Measurements from ENCODE around the gene NRF1. TPM values are rescaled to one million over a fixed set of nuclear protein-coding genes. Genes with fewer than 3 reads are reported as not detected.

Gene NRF1
- total and polyA plus RNA-seq, 2 of the 13 experiments (the other 11 are each of a cell fraction or from before 2014, with no cell fraction given), result 9.3 to 10.1 TPM

GRCh38 chr7:129613016-129613337 is 1.5 kb downstream of the NRF1 start:
- CTCF ChIA-PET (ENCODE audit: low intra/inter-chr PET ratio, low total read pairs), result interaction anchor here (1.2 to 2.6 kb wide), 2 partner anchors 22 to 32 kb away, joined by 4 to 12 read pairs; no protein-coding TSS in a partner anchor
- peaks cover 74% of the 10 kb centered on the region for H3K79me2 ChIP-seq (ENCODE audit: insufficient read depth, low read length)
- no peak for FAIRE-seq
- peak overlapping the region; percentile 91 for H3K4me2 ChIP-seq (ENCODE audit: low read depth, low read length)
- peaks cover 2 to 6% of the 10 kb centered on the region in 2 experiments; a peak in 3 of 5 replicates for H3K36me3 ChIP-seq (replicated peaks in 1 of 2; ENCODE audit: control insufficient read depth in 1 of 2, insufficient read depth in 2 of 2, low read length in 2 of 2)
- H3K4me1 ChIP-seq (ENCODE audit: insufficient read depth, low read length), result peaks cover 69% of the 10 kb centered on the region
- H3K9me3 ChIP-seq (ENCODE audit: low read length), result no peaks in the 10 kb centered on the region
- intact Hi-C loops (cut with micrococcal nuclease; ENCODE audit: unreplicated experiment), result no loop called here
- 0 out of 2 replicates have a peak, but pooled peaks have one; percentile 3 for TF ChIP-seq CREM (IDR thresholded peaks at IDR 0.05)
- TF ChIP-seq CREM (CRISPR knock-in tag; IDR thresholded peaks at IDR 0.05), result no peak
- no peak for TF ChIP-seq XRCC5 (optimal IDR thresholded peaks at IDR 0.05; ENCODE audit: low read length)
- no peak; the same call in 2 of the 3 replicates for ATAC-seq
- DNase-seq (ENCODE audit: low spot score), result no peak
- TSS peak; percentile 63 for BruUV-seq (replicated peaks)
- peak overlapping the region; percentile 96 for H3K9ac ChIP-seq (ENCODE audit: insufficient read depth, low read depth, low read length)
- 10% methylated on average over 5 of the region's 5 CpGs for WGBS (ENCODE audit: low lambda C conversion rate)
- no peak overlapping the region for H2AFZ ChIP-seq (ENCODE audit: low read length)
- peak overlapping the region; percentile 94 for H3K27ac ChIP-seq (ENCODE audit: extremely low read length, insufficient read depth, low read length)
- H3K4me3 ChIP-seq (replicated peaks in 1 of 3; ENCODE audit: insufficient read depth in 1 of 3, low read depth in 2 of 3, low read length in 3 of 3), result peak overlapping the region; percentile 92 to 94 (median 94)
- peaks cover 8% of the 10 kb centered on the region; the same call in 1 of the 2 replicates for H4K20me1 ChIP-seq (ENCODE audit: insufficient read depth, low read length)
- in situ Hi-C loops (cut with HindIII; ENCODE audit: extremely low pct_ligation_motif_present, low pct_unique_long_range_greater_than_20kb), result no loop called here
- H3K27me3 ChIP-seq (ENCODE audit: control insufficient read depth in 1 of 2, insufficient read depth in 2 of 2, low read length in 2 of 2), result no peaks in the 10 kb centered on the region; a peak in 1 of 5 replicates
- POLR2A ChIA-PET, result interaction anchor here (1.5 kb wide), 2 partner anchors 9 to 27 kb away, joined by 3 to 6 read pairs; no protein-coding TSS in a partner anchor

- Histone ChIP-seq H3K4me2 (ENCODE audit: low read depth, low read length) (peak overlapping the region; percentile 13), H3K4me1 (ENCODE audit: insufficient read depth, low read length) (peaks cover 76% of the 10 kb centered on the region), H3K9me3 (ENCODE audit: low read length) (no peaks in the 10 kb centered on the region), H4K20me1 (ENCODE audit: insufficient read depth, low read length) (peaks cover 8% of the 10 kb centered on the region; the same call in 1 of the 2 replicates), H3K27ac (ENCODE audit: extremely low read length, insufficient read depth, low read length) (peak overlapping the region; percentile 52), H3K79me2 (ENCODE audit: insufficient read depth, low read length) (peaks cover 87% of the 10 kb centered on the region), H3K27me3 (ENCODE audit: control insufficient read depth in 1 of 2, insufficient read depth in 2 of 2, low read length in 2 of 2) (no peaks in the 10 kb centered on the region; a peak in 1 of 5 replicates), H2AFZ (ENCODE audit: low read length) (no peak overlapping the region), H3K9ac (ENCODE audit: insufficient read depth, low read depth, low read length) (no peak overlapping the region), H3K4me3 (replicated peaks in 1 of 3; ENCODE audit: insufficient read depth in 1 of 3, low read depth in 2 of 3, low read length in 3 of 3) (0 out of 6 replicates have a peak overlapping the region, but pooled peaks of 1 of the 3 experiments have one; percentile 3), H3K36me3 (replicated peaks in 1 of 2; ENCODE audit: control insufficient read depth in 1 of 2, insufficient read depth in 2 of 2, low read length in 2 of 2) (no peaks in the 10 kb centered on the region)
- FAIRE-seq (peak; percentile 51), ATAC-seq (peak; percentile 51), DNase-seq (ENCODE audit: low spot score) (peak; percentile 68)
- ChIA-PET POLR2A (interaction anchor here (0.6 kb wide), 1 partner anchor 441 kb away, joined by 3 read pairs; no protein-coding TSS in a partner anchor), CTCF (ENCODE audit: low intra/inter-chr PET ratio, low total read pairs) (interaction anchor here (1.0 kb wide), 1 partner anchor 21 kb away, joined by 3 read pairs; no protein-coding TSS in a partner anchor)
- intact Hi-C loops (cut with micrococcal nuclease; ENCODE audit: unreplicated experiment), result no loop called here
- in situ Hi-C loops (cut with HindIII; ENCODE audit: extremely low pct_ligation_motif_present, low pct_unique_long_range_greater_than_20kb), result no loop called here
- BruUV-seq (replicated peaks), result no TSS peak
- WGBS (ENCODE audit: low lambda C conversion rate), result 69% methylated on average over 1 of the region's 1 CpG
- TF ChIP-seq KDM3A (CRISPR knock-in tag; IDR thresholded peaks at IDR 0.05; ENCODE audit: low read depth), result no peak
- peak; percentile 62; the same call in 1 of the 2 replicates for TF ChIP-seq ZKSCAN8 (CRISPR knock-in tag; IDR thresholded peaks at IDR 0.05; ENCODE audit: borderline replicate concordance)
- TF ChIP-seq NFKB2 (CRISPR knock-in tag; IDR thresholded peaks at IDR 0.05; ENCODE audit: borderline replicate concordance), result no peak
- TF ChIP-seq ARID5B (CRISPR knock-in tag; IDR thresholded peaks at IDR 0.05), result peak; percentile 34; the same call in 1 of the 2 replicates
- peak; percentile 72; the same call in 1 of the 2 replicates for TF ChIP-seq TGIF2 (CRISPR knock-in tag; IDR thresholded peaks at IDR 0.05)
- 0 out of 2 replicates have a peak, but pooled peaks have one; percentile 32 for TF ChIP-seq SIN3A (IDR thresholded peaks at IDR 0.05; ENCODE audit: borderline replicate concordance, low read depth, low read length)
- TF ChIP-seq SOX13 (IDR thresholded peaks at IDR 0.05), result no peak
- TF ChIP-seq SOX13 (CRISPR knock-in tag; conservative IDR thresholded peaks at IDR 0.05 in 1 of 2, IDR thresholded peaks at IDR 0.05 in 1 of 2), result 0 out of 4 replicates have a peak, but pooled peaks of 1 of the 2 experiments have one; percentile 22
- TF ChIP-seq EP300 (IDR thresholded peaks at IDR 0.05; ENCODE audit: low read depth in 2 of 2, low read length in 2 of 2), result 0 out of 4 replicates have a peak, but pooled peaks of 1 of the 2 experiments have one; percentile 7
- TF ChIP-seq EP300 (CRISPR knock-in tag; IDR thresholded peaks at IDR 0.05; ENCODE audit: borderline replicate concordance), result no peak
These were observed 3.5 kb downstream of the NRF1 start for GRCh38 chr7:129615018-129615417.
